Activated T-cell treated with anti-CD3 and anti-CD28 coated beads, Interleukin-2, amount 50 U/mL, for 72 hours (primary cell): ENCODE measurements around the gene JAK1. TPM values are rescaled to one million over a fixed set of nuclear protein-coding genes. Genes with fewer than 3 reads are reported as not detected.

Experiments used
- ATAC-seq, 2 donors: fragments of 150-1000 bp; cut with Tn5 transposase; replicated peaks in 1 of 2; 2 replicates each; pipeline ENCODE4 v1.10.0; 2021; ENCODE audit warnings: moderate library complexity in 2 of 2, mild to moderate bottlenecking in 1 of 2
- DNase-seq, 2 donors: peaks; one replicate each; pipeline ENCODE4 v3.0.0; 2021 to 2022; ENCODE audit warnings: mixed read lengths in 1 of 2
- H3K27ac Mint-ChIP-seq: one replicate; pipeline ENCODE4 v1.8.0; 2022; ENCODE audit warnings: mild to moderate bottlenecking, moderate library complexity, mixed read lengths
- H3K27me3 Mint-ChIP-seq: one replicate; pipeline ENCODE4 v1.8.0; 2022; ENCODE audit warnings: low read depth, mixed read lengths
- H3K36me3 Mint-ChIP-seq, 2 donors: one replicate each; pipeline ENCODE4 v1.8.0; 2022; ENCODE audit warnings: mixed read lengths in 2 of 2, mild to moderate bottlenecking in 1 of 2; ENCODE audit not compliant: insufficient read depth in 2 of 2
- H3K4me1 Mint-ChIP-seq: one replicate; pipeline ENCODE4 v1.8.0; 2022; ENCODE audit warnings: low read depth, mixed read lengths
- H3K4me3 Mint-ChIP-seq, 2 donors: one replicate each; pipeline ENCODE4 v1.8.0; 2022; ENCODE audit warnings: mild to moderate bottlenecking in 2 of 2, mixed read lengths in 2 of 2, moderate library complexity in 2 of 2
- H3K9me3 Mint-ChIP-seq, 2 donors: one replicate each; pipeline ENCODE4 v1.8.0; 2022; ENCODE audit warnings: mixed read lengths in 2 of 2
- total RNA-seq, 2 donors: library from RNA; stranded (reverse); gene quantifications; one replicate each; pipeline ENCODE4 v1.2.3, GENCODE V29; 2022

The JAK1 gene
- total RNA-seq, 2 donors from 2014 or later: 169 to 185 TPM

DNA sequence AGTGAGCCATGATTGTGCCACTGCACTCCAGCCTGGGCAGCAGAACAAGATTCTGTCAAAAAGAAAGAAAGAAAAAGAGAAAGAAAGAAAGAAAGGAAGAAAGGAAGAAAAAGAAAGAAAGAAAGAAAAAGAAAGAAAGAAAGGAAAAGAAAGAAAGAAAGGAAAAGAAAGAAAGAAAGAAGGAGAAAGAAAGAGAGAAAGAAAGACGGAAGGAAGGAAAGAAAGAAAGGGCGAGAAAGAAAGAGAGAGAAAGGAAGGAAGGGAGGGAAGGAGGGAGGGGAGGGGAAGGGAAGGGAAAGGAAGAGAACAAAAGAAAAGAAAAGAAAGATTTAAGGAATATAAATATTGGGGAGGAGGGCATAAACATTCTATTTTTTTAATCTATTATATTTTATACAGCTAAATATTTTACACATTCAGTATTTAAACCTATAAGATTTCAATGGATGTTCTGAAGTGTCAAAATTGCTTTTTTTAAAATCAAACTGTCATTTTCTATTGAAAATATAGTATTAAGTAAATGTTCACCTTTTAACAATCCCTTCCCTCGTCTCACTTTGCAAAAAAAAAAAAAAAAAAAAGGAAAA, 6.8 kb upstream of the JAK1 start:
- Mint-ChIP-seq H3K27ac (peak overlapping the region; percentile 55), H3K36me3 (no peaks in the 10 kb centered on the region), H3K4me1 (peaks cover 7% of the 10 kb centered on the region), H3K4me3 (no peak overlapping the region), H3K27me3 (peaks cover under 1% of the 10 kb centered on the region), H3K9me3 (no peaks in the 10 kb centered on the region)
- ATAC-seq: no peak
- DNase-seq: no peak

DNA sequence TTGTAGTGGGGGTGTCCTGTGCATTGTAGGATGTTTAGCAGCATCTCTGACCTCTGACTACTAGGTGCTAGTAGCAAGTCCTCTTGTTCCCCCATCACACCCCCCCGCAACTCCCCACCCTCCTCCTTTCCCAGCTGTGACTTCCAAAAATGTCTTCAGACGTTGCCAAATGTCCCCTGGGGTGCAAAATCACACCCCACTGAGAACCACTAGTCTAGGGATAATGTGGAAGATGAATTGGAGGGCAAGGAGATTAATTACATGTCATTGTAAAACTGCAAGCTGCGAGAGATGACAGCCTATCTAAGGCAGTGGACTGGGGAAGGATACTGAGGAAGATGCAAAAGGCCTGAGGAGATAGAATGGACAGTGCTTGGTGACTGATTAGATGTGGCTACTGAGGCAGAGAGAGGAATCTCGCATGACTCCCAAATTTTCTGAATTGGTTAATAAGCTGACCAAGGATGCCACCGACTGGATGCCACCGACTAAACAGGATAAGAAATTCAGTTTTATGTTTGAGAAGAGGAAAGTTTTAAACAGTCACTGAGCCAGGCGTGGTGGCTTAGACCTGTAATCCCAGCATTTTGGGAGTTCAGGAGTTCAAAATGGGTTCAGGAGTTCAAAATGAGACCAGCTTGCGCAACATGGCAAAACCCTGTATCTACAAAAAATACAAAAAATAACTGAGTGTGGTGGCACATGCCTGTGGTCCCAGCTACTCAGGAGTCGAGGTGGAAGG, 3.1 kb upstream of the JAK1 start:
- Mint-ChIP-seq H3K27me3 (peaks cover 10% of the 10 kb centered on the region), H3K9me3 (no peaks in the 10 kb centered on the region), H3K27ac (no peak overlapping the region), H3K36me3 (peaks cover 5% of the 10 kb centered on the region in 2 donors), H3K4me3 (no peak overlapping the region), H3K4me1 (peaks cover 22% of the 10 kb centered on the region)
- no peak for DNase-seq
- no peak for ATAC-seq

DNA sequence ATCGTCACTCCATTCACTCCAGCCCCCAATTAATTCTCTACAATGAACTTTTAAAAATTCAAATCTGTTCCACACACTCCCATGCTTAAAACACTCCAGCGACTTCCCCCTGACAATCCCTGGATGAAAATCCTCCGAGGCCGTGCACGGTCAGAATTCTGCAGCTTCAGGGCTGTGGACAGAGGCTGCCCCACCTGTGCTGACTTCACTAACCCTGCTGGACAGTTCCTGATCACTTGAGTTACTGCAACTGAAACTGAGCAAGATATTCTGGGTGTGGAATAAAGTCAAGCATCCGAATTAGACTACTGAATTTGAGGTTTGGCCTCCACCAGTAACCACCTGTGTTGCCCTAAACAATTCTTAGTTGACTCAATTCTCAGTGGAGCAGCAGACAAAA, 1.0 kb upstream of the JAK1 start:
- Mint-ChIP-seq H3K4me1 (peaks cover 17% of the 10 kb centered on the region), H3K27me3 (peaks cover 10% of the 10 kb centered on the region), H3K36me3 (peaks cover 7 to 8% of the 10 kb centered on the region in 2 donors), H3K27ac (peak overlapping the region; percentile 94), H3K9me3 (no peaks in the 10 kb centered on the region), H3K4me3 (peak overlapping the region; percentile 89 to 93)
- DNase-seq (no peak), ATAC-seq (no peak)

DNA sequence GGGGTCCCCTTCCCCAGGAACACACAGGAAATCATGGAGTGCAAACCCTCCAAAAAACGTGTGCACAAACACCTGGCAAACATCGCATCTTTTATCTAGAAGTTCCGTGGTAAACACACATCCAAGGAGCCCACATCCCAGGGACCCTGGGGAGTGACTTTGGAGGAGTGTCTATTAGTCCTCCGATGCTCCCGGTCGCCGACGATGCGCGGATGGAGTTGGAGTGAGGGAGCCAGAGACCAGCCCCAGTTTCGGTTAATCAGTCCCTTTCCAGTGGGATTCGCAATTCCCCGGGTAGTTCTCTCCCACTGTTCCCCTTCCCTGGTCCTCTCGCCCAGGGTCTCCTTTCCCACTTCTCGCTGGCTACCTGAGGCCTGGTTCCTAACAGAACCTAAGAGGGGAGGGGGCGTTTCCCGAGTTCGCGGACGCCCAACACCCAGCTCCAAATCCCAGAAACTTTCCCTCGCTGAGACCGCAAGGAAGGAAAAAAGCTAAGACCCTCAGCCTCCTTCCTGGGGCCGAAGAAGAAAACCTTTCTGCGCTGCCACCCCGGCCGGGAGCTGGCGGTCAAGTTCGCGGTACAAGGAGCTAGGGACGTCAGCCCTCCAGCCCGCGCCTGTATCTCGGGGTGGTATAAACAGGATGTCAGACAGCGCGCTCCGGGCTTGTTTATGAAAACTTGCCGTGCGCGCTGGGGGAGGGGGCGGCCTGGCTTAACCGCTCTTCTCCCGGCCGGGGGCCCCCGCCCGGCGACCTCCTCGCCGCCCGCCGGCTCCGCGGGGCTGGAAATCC, 787 bp downstream of the JAK1 start:
- Mint-ChIP-seq H3K9me3 (no peaks in the 10 kb centered on the region), H3K4me1 (peaks cover 17% of the 10 kb centered on the region), H3K27ac (peak overlapping the region; percentile 92), H3K4me3 (peak overlapping the region; percentile 70 to 79), H3K27me3 (peaks cover 10% of the 10 kb centered on the region), H3K36me3 (peaks cover 7 to 8% of the 10 kb centered on the region in 2 donors)
- DNase-seq (peak; percentile 83 to 88), ATAC-seq (peak; percentile 59 to 66)

- H3K27me3 Mint-ChIP-seq: peaks cover 10% of the 10 kb centered on the region
- DNase-seq (no peak), ATAC-seq (no peak)
- peak overlapping the region; percentile 92 for H3K27ac Mint-ChIP-seq
- H3K4me3 Mint-ChIP-seq: peak overlapping the region; percentile 70 to 79
- H3K36me3 Mint-ChIP-seq: peaks cover 7 to 8% of the 10 kb centered on the region in 2 donors
- H3K4me1 Mint-ChIP-seq: peaks cover 17% of the 10 kb centered on the region
- no peaks in the 10 kb centered on the region for H3K9me3 Mint-ChIP-seq
Measured at GRCh38 chr1:64963466-64963865, 2.9 kb downstream of the JAK1 start.

DNA sequence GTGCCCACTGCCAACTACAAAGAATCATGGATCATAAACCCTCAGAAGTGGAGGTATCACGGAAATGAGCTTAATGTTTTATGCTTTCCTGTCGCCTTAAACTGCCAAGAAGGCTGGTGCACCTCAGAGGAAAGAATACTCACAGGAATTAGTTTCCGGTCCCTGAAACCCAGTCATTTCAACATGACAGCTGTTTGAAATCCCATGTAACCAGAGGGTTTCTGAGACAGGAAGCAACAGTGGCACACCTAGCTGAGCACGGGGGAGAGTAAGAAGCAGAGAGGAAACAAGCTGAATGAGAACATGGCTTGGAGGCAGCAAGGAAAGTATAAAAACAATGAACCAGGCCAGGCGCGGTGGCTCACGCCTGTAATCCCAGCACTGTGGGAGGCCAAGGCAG, 3.9 kb downstream of the JAK1 start:
- Mint-ChIP-seq H3K4me1 (peaks cover 9% of the 10 kb centered on the region), H3K9me3 (no peaks in the 10 kb centered on the region), H3K27ac (peak overlapping the region; percentile 82), H3K4me3 (peak overlapping the region; percentile 70 to 79), H3K36me3 (peaks cover 7 to 8% of the 10 kb centered on the region in 2 donors), H3K27me3 (peaks cover 3% of the 10 kb centered on the region)
- ATAC-seq: peak in 1 of 2 donors; percentile 19
- peak; percentile 38 to 45 for DNase-seq

- Mint-ChIP-seq H3K4me3 (peak overlapping the region; percentile 70 to 79), H3K27me3 (no peaks in the 10 kb centered on the region), H3K9me3 (no peaks in the 10 kb centered on the region), H3K36me3 (peaks cover 7 to 8% of the 10 kb centered on the region in 2 donors), H3K4me1 (peaks cover 3% of the 10 kb centered on the region), H3K27ac (peak overlapping the region; percentile 82)
- ATAC-seq (no peak), DNase-seq (no peak)
Measured at GRCh38 chr1:64961923-64962322, 4.4 kb downstream of the JAK1 start.

DNA sequence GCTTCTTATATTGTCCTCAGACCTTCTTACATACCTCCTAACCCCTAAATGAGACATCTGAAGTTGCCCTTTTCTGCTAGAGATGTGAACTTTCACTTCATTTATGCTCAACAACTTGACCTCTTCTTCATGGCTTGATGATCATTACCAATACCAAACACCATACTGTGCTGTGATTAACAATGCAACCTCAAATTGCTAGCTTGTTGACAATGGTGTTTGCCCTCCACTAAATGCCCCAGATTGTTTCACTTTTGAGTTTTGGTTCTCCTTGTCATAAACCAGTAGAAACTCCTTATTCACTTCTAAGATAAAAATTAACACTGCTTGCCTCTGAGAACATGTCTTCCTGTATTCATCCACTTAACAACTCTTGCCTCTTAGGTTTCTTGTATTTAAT, 5.6 kb downstream of the JAK1 start:
- H3K27me3 Mint-ChIP-seq: no peaks in the 10 kb centered on the region
- H3K4me1 Mint-ChIP-seq: no peaks in the 10 kb centered on the region
- ATAC-seq (peak; percentile 43 to 44), DNase-seq (no peak)
- peaks cover 7 to 8% of the 10 kb centered on the region in 2 donors for H3K36me3 Mint-ChIP-seq
- peak overlapping the region; percentile 82 for H3K27ac Mint-ChIP-seq
- H3K9me3 Mint-ChIP-seq: no peaks in the 10 kb centered on the region
- H3K4me3 Mint-ChIP-seq: peak overlapping the region; percentile 70 to 79

DNA sequence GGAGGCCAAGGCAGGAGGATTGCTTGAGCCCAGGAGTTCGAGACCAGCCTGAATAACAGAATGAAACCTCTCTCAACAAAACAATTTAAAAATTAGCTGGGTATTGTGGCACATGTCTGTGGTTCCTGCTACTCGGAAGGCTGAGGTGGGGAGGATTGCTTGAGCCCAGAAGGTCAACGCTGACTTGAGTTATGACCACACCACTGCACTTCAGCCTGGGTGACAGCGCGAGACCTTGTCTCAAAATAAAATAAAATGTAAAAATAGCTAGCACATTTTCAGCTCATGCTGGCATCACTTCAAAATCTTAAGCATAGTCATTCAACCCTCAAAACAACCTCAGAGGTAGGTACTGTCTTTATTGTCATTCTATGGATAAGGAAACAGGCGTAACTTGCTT, 6.4 kb downstream of the JAK1 start:
- DNase-seq: no peak
- peak overlapping the region; percentile 70 to 79 for H3K4me3 Mint-ChIP-seq
- no peaks in the 10 kb centered on the region for H3K4me1 Mint-ChIP-seq
- no peak for ATAC-seq
- no peaks in the 10 kb centered on the region for H3K27me3 Mint-ChIP-seq
- peaks cover 2 to 7% of the 10 kb centered on the region in 2 donors for H3K36me3 Mint-ChIP-seq
- H3K27ac Mint-ChIP-seq: peak overlapping the region; percentile 82
- no peaks in the 10 kb centered on the region for H3K9me3 Mint-ChIP-seq

DNA sequence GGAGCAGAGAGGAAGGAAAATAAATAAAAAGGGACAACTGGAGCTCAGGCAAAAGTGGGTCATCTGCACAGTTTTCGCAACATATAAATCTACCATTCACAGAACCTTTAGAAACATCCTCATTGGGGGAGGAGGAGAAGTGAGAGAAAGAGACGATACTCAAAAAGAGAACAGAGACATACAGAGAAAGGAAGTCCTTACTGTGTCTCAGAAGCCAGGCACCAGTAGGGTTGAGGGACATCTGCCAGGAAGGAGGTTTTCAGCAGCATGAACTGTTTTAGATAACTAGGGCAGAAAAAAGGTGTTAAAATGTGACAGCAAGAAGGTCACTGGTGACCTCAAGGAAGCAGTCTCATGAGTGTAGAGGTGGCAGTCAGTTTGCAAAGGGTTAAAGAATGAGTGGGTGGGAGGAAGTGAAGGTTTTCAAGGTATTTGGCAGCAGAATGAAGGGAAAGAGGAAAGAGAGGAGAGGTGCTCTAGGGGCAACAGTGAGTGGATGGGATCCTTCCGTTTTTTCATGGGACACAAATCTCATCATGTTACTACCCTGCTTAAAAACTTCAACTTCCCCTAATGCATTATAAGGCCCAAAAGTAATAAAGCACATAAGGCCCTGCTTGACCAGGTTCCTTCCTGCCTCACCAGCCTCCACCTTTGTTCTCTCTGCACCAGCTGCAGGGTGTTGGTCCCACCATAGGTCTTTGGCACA, 9.5 kb downstream of the JAK1 start:
- Mint-ChIP-seq H3K27me3 (no peaks in the 10 kb centered on the region), H3K27ac (no peak overlapping the region), H3K4me3 (no peak overlapping the region), H3K4me1 (peaks cover 10% of the 10 kb centered on the region), H3K36me3 (no peaks in the 10 kb centered on the region), H3K9me3 (no peaks in the 10 kb centered on the region)
- ATAC-seq (peak; percentile 86), DNase-seq (peak; percentile 64)

- H3K4me3 Mint-ChIP-seq: no peak overlapping the region
- DNase-seq: peak; percentile 49 to 52
- ATAC-seq: peak; percentile 50 to 59
- no peaks in the 10 kb centered on the region for H3K27me3 Mint-ChIP-seq
- no peaks in the 10 kb centered on the region for H3K36me3 Mint-ChIP-seq
- no peaks in the 10 kb centered on the region for H3K9me3 Mint-ChIP-seq
- peaks cover 15% of the 10 kb centered on the region for H3K4me1 Mint-ChIP-seq
- H3K27ac Mint-ChIP-seq: no peak overlapping the region
Measured at GRCh38 chr1:64956010-64956640, 10.2 kb downstream of the JAK1 start.
